Heart left ventricle (tissue), 16 donors: Measurements from ENCODE around the gene ANXA8. TPM values are rescaled to one million over a fixed set of nuclear protein-coding genes. Genes with fewer than 3 reads are reported as not detected.
"Not testable (repeated sequence)": the region's sequence is repeated elsewhere in the genome, so short reads cannot be mapped to it uniquely, and the experiment has no call there.

Source experiments
- ATAC-seq, 4 donors: fragments of 200-7000 bp; cut with Tn5 transposase; one replicate each; pipeline ENCODE4 v1.9.1; 2020 to 2022; ENCODE audit warnings: moderate library complexity in 4 of 4, mild to moderate bottlenecking in 3 of 4, moderate number of reproducible peaks in 1 of 4
- DNase-seq, 5 donors: peaks; one replicate each; pipeline ENCODE4 v3.0.0-alpha.2; 2020
- H3K27ac ChIP-seq, 12 donors: fragments of 200-600 bp; sonication (generic) in 4 of 12; one replicate each; pipeline versions ENCODE4 v1.5.0 to v1.8.0; 2016 to 2022; ENCODE audit warnings: mild to moderate bottlenecking in 2 of 12
- H3K27me3 ChIP-seq, 9 donors: fragments of 200-600 bp; sonication (generic) in 2 of 9; one replicate each; pipeline versions ENCODE4 v1.5.1 to v1.8.0; 2016 to 2022; ENCODE audit warnings: mild to moderate bottlenecking in 3 of 9
- H3K36me3 ChIP-seq, 9 donors: fragments of 200-600 bp; sonication (generic) in 2 of 9; one replicate each; pipeline versions ENCODE4 v1.5.0 to v1.8.0; 2018 to 2022; ENCODE audit warnings: mild to moderate bottlenecking in 2 of 9
- H3K4me1 ChIP-seq, 12 donors: fragments of 200-600 bp; sonication (generic) in 4 of 12; one replicate each; pipeline versions ENCODE4 v1.5.0 to v1.8.0; 2016 to 2022; ENCODE audit warnings: mild to moderate bottlenecking in 3 of 12
- H3K4me3 ChIP-seq, 12 donors: fragments of 200-600 bp; sonication (generic) in 4 of 12; one replicate each; pipeline versions ENCODE4 v1.5.0 to v1.8.0; 2017 to 2022; ENCODE audit warnings: mild to moderate bottlenecking in 9 of 12, moderate library complexity in 4 of 12
- H3K9me3 ChIP-seq, 12 donors: fragments of 200-600 bp; sonication (generic) in 4 of 12; one replicate each; pipeline versions ENCODE4 v1.5.0 to v1.8.0; 2016 to 2022; ENCODE audit warnings: mild to moderate bottlenecking in 1 of 12
- POLR2A ChIP-seq, 2 donors: fragments of 450-650 bp; IDR thresholded peaks; one replicate each; pipeline ENCODE4 v1.6.1; 2017; ENCODE audit warnings: antibody characterized with exemption in 2 of 2, mild to moderate bottlenecking in 2 of 2, moderate library complexity in 2 of 2
- WGBS, 4 donors: extraction: QIAGEN DNeasy Blood & Tissue Kit in 2 of 4; methylation state at CpG; one replicate each; pipeline versions ENCODE4 v1.1.5 to v1.1.7; 2013 to 2018; 5-methylcytosine and 5-hydroxymethylcytosine counted together
- intact Hi-C, 10 donors: fragments of 100-400 bp; cut with DNase I; formaldehyde crosslinking; loops; one replicate each; pipeline versions ENCODE4 v1.11.1 to v1.14.2; 2022
- polyA plus RNA-seq, 2 donors: library from polyadenylated mRNA; stranded (reverse); fragments of 200-250 nt; gene quantifications; one replicate each; pipeline ENCODE4 v1.2.3, GENCODE V29; 2013
- total RNA-seq, 9 donors: library from RNA; depleted of rRNA in 2 of 9; stranded (reverse); fragments of >200 nt in 2 of 9; fragmentation: NEBNext Ultra II Directional in 3 of 9; extraction: Animal tissue kit (Norgen Biotek cat#: 25700) in 3 of 9; gene quantifications; one replicate each; pipeline versions ENCODE4 v1.1.0 to v1.2.4, GENCODE V29; 2016 to 2023
- TF ChIP-seq, protein P1 (sequence below), 12 donors: fragments of 200-600 bp; sonication (generic) in 4 of 12; IDR thresholded peaks; one replicate each; pipeline versions ENCODE4 v1.5.0 to v1.8.0; 2018 to 2022; ENCODE audit warnings: antibody characterized with exemption in 12 of 12, mild to moderate bottlenecking in 5 of 12
- donor health status: ischemic (EF 13 %, LVEDD 7.1; RV severe dilation, severe dysfunction).
- donor health status: healthy with polysubstance abuse.
- donor health status: DM: no; HTN: yes; CAD: no.
- donor health status: DM: no; HTN: no; CAD: no.
- donor health status: ischemic (EF 25% LVEDD 6.9; RV normal size, moderate dysfunction).
- donor health status: ischemic (EF 25% LVEDD 5.7; RV mildly dilated, moderate dysfunction).
- donor health status: healthy.
- donor health status: DM: yes; HTN: yes; CAD: no.
- donor health status: ischemic (EF 35%, LVEDD 5.7; RV mildly dilated, moderate dysfunction).
- donor health status: nonischemic (EF 11% LVEDD 7.7; RV severe dilation, severe dysfunction).
- donor health status: DM: yes; HTN: yes; CAD: no.
- donor health status: PGD.
- donor health status: ischemic (EF 29% LVEDD 5.4; RV normal size, mild dysfunction).
- donor health status: nonischemic (EF 23%, LVEDD 6.1; RV moderate dilation, normal function).

Gene ANXA8
- total and polyA plus RNA-seq, 11 donors: 0.15 to 52.4 (median 0.31) TPM; not detected in 6

DNA sequence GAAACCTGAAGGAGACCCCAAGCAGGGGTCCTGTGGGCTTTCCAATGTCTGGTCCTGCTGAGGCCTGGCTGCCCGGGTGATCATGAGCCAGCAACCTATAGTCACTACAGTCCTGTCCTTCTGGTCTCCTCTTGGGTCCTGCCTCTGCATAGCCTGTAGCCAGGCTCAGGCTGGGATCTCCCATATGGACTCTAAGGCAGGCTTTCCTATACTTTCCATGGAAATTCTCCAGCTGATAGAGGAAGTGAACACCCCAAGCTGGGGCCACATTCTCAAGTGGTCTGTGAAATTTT is 26.4 kb downstream of the ANXA8 start:
- no peaks in the 10 kb centered on the region for H3K36me3 ChIP-seq
- ATAC-seq (no peak), DNase-seq (no peak)
- intact Hi-C loops: loop anchor here in 1 of 10 donors (10.0 kb wide), 1 partner anchor 93 kb away; no protein-coding TSS in a partner anchor
- no peaks in the 10 kb centered on the region for H3K9me3 ChIP-seq
- peaks cover 0 to 5% (median 0%) of the 10 kb centered on the region in 9 donors for H3K27me3 ChIP-seq
- H3K4me1 ChIP-seq: no peaks in the 10 kb centered on the region
- no peak overlapping the region for H3K4me3 ChIP-seq
- H3K27ac ChIP-seq: no peak overlapping the region
- TF ChIP-seq, protein P1, sequence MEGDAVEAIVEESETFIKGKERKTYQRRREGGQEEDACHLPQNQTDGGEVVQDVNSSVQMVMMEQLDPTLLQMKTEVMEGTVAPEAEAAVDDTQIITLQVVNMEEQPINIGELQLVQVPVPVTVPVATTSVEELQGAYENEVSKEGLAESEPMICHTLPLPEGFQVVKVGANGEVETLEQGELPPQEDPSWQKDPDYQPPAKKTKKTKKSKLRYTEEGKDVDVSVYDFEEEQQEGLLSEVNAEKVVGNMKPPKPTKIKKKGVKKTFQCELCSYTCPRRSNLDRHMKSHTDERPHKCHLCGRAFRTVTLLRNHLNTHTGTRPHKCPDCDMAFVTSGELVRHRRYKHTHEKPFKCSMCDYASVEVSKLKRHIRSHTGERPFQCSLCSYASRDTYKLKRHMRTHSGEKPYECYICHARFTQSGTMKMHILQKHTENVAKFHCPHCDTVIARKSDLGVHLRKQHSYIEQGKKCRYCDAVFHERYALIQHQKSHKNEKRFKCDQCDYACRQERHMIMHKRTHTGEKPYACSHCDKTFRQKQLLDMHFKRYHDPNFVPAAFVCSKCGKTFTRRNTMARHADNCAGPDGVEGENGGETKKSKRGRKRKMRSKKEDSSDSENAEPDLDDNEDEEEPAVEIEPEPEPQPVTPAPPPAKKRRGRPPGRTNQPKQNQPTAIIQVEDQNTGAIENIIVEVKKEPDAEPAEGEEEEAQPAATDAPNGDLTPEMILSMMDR (IDR thresholded peaks at IDR 0.05): no peak
- no peak for TF ChIP-seq POLR2A (IDR thresholded peaks at IDR 0.05)
- WGBS, 4 donors: 88 to 100% (median 95%) methylated on average over 1 of the region's 1 CpG

DNA sequence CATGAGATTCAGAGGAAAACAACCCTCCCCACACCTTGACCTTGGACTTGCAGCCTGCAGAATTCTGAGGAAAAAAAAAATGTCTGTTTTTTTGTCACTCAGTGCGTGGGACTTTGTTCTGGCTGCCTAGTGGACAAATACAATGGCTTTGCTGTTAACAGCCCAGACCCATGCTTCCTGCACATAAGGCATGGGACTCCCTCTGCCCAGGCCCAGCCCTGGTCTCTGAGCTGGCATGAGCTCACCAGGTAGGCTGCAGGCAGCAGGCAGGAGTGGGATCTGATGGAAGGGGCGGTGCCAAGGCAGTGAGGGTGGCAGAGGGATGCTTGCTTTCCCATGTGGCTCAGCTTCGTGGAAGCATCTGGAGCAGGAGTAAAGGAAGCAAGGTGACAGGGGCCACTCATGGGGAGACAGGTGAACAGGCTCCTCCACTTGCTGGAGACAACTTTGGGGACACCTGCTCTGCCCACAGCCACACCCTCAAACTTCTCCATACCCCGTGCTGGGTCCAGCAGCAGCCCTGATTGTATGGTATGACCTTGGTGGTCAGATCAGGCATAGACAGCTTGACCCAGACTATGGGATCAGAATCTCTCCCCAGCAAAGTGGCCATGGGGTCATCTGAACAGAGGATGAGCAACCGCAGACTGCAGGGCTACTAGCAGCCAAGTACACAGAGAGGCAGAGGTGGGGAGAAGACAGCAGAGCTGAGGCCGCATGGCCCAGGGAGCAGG is 27.0 kb downstream of the ANXA8 start:
- H3K36me3 ChIP-seq: no peaks in the 10 kb centered on the region
- H3K4me1 ChIP-seq: no peaks in the 10 kb centered on the region
- WGBS, 4 donors: 85 to 89% (median 88%) methylated on average over 5 to 6 of the region's 6 CpGs
- no peak overlapping the region for H3K4me3 ChIP-seq
- ATAC-seq: no peak
- peaks cover 0 to 5% (median 0%) of the 10 kb centered on the region in 9 donors for H3K27me3 ChIP-seq
- DNase-seq: no peak
- H3K9me3 ChIP-seq: no peaks in the 10 kb centered on the region
- intact Hi-C loops: loop anchor here in 1 of 10 donors (10.0 kb wide), 1 partner anchor 92 kb away; no protein-coding TSS in a partner anchor
- TF ChIP-seq POLR2A (IDR thresholded peaks at IDR 0.05): no peak
- TF ChIP-seq, protein P1 (IDR thresholded peaks at IDR 0.05): no peak
- H3K27ac ChIP-seq: no peak overlapping the region

DNA sequence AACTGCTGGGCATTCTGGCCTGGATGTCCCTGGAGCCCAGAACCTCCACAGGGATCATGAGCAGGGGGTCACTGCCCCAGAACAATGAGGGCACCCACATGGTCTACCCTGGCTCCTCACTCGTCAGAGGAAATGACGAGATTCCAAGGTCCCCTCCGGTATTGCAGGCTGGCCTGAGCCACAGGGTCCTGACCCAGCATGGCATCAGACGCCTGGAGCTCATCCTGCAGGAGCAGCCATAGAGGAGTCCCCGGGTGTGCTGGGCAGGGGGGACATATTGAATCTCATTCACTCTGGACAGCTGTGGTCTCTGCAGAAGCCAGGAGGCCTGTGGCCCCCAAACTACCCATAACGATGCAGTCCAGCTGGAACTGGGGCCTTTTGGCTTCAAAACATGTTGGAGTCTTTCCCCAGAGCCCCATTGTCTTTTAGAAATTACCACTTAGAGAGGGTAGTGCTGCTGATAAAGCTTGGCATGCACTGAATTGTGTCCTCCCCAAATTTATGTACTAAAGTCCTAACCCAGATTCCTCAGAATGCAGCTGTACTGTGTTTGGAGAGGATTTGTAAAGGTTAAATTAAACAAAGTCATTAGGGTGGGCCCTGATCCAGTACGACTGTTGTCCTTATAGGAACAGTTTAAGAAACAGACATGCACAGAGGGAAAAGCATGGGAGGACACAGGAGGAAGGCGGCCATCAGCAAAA is 27.7 kb downstream of the ANXA8 start:
- Histone ChIP-seq H3K27me3 (peaks cover 0 to 5% (median 0%) of the 10 kb centered on the region in 9 donors), H3K4me1 (no peaks in the 10 kb centered on the region), H3K4me3 (no peak overlapping the region), H3K9me3 (no peaks in the 10 kb centered on the region), H3K27ac (no peak overlapping the region), H3K36me3 (no peaks in the 10 kb centered on the region)
- ATAC-seq: no peak
- WGBS, 4 donors: 64 to 83% (median 73%) methylated on average over 5 to 8 of the region's 8 CpGs
- no peak for DNase-seq
- no peak for TF ChIP-seq POLR2A (IDR thresholded peaks at IDR 0.05)
- TF ChIP-seq, protein P1 (IDR thresholded peaks at IDR 0.05): no peak
- intact Hi-C loops: loop anchor here in 1 of 10 donors (10.0 kb wide), 1 partner anchor 91 kb away; no protein-coding TSS in a partner anchor

DNA sequence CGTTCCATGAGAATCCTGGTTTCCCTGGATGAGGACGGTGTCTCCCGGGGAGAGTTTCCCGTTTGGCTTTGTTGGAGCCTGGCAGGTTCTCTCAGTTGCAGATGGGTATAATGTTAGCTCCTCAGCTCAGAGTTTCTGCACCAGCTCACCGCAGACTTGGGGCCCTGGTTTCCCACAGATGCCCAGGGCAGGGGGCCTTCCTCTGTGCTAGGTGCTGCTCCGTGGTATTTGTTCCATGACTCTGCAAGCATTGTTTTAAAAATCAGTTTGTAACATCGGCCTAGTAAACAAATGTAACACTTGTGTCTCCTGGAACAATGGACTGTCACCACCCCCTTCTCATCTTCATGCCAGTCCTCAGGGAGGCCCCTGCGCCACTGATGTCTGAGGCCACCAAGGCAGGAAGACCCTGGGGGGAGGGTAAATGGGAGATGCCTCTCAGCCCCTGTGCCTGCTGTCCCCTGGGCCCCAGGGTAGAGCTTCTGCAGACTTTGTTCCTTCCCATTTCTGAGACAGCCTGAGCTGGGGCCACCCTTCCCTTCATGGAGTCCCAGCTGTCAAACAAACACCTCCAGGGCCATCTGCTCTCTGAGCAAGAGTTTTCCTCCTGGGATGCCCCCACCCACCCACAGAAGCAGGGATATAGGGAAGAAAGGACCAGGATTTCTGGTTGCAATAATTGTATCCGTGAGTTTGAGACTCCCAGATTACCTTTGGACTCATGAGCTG is 28.4 kb downstream of the ANXA8 start:
- not testable (repeated sequence) for H3K4me3 ChIP-seq, H3K27ac ChIP-seq, H3K27me3 ChIP-seq, DNase-seq, H3K4me1 ChIP-seq, ATAC-seq, H3K9me3 ChIP-seq, H3K36me3 ChIP-seq
- 70 to 79% (median 77%) methylated on average over 8 to 9 of the region's 9 CpGs for WGBS, 4 donors
- intact Hi-C loops: loop anchor here in 1 of 10 donors (10.0 kb wide), 1 partner anchor 91 kb away; no protein-coding TSS in a partner anchor
